Activated CD8-positive, alpha-beta memory T cell treated with anti-CD3 and anti-CD28 coated beads, Interleukin-2, amount 50 U/mL, for 48 hours (primary cell): ENCODE measurements around the gene RASL11B.
A peak's percentile ranks its signal among the peaks of the same experiment; 100 is the strongest.

ENCODE experiments used
- DNase-seq: peaks from one replicate; pipeline ENCODE4 v3.0.0-alpha.2; 2020

Gene RASL11B

GRCh38 chr4:52876069-52876468 lies 14.0 kb downstream of the RASL11B start:
- no peak for DNase-seq

GRCh38 chr4:52877036-52877435 lies 14.9 kb downstream of the RASL11B start:
- DNase-seq, result no peak

DNA sequence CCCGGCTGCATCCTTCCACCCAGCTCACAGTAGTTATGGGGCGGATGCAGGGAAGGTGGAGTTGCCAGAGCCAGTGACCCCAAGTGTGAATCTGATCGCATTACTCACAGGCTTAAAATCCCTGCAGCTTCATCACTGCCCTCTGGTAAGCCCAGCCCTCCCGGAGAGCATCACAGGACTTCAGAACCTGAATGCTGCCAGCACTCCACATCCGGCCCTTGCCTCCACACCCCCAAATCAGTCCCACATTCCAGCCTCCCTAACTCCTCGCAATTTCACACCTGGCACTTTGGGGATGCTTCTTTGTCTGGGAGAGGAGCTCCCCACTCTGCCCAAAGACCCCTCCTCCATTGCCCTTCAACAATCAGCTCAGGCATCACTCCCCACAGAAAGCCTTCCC lies 15.6 kb downstream of the RASL11B start:
- DNase-seq, result no peak

DNA sequence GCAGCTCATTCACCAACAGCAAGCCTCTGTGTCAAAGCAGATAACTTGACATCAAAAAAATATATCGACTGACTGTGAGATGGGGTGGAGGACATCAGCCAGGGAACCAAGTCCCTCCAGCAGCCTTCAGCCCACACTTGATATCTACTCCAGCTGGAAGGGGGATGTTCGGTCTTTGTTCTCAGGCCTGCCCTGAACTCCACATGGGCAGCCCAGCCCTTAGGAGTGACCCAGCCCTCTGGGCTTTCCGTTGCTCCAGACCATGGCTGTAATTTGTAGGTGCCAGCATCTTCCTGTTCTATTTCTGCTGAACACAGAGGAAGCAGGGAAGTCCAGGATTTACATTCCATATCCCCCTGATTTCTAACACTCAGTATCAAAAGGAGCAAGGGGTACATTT lies 17.4 kb downstream of the RASL11B start:
- peak; percentile 6 for DNase-seq

- DNase-seq, result no peak
Observed at GRCh38 chr4:52880994-52881393, 18.9 kb downstream of the RASL11B start.

GRCh38 chr4:52883183-52883621 lies 21.1 kb downstream of the RASL11B start:
- DNase-seq, result no peak

GRCh38 chr4:52883707-52884669 lies 21.9 kb downstream of the RASL11B start:
- DNase-seq, result no peak

GRCh38 chr4:52884994-52885393 lies 22.9 kb downstream of the RASL11B start:
- no peak for DNase-seq

DNA sequence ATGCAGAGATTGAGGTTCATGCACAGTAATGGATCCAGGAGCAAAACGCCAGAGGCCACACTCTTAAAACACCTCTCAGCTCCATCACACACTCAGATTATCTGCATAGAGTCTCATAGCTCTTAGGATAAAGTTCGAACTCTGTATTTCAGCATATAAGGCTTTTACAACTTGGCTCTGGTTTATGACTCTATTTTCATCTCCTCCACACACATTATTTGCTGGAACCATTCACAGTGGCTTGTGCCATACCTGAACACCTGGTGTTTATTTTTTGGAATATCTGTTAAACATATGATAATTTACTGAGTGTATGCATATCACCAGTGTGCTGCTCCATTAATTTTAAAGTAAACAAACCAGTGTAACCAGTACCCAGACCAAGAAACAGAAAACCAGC lies 27.2 kb downstream of the RASL11B start:
- DNase-seq, result no peak

DNA sequence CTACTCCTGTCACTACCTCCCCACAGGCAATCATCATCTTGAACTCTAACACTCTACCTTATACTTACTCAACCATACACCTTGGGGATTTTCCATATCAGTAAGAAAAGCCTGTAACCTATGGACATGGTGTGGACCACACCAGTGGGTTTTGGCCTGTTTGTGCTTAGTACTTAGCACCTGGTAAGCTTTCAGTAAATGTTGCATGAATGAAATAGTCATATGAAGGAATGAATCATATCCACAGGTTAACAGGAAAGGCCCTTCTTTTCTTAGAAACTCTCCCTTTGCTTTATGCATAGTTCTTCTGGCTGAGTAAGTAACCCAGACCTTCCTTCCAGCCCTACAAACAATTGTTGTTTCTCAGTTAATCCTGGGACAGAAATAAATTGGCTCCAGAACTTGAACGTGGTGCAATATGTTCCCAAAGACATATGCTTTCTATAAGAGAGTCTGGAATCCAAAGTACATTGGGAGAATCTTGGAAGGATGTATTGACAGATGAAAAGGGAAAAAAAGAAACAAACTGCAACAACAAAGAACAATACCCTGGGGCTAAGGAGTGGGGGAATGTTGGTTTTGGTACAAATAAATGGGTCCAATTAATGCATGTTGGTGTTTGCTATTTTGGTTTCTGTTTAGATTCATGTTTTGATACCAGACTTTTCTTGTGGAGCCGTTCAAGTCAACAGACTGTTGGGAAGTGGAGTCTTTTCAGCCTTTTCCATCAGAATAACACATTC lies 27.8 kb downstream of the RASL11B start:
- DNase-seq, result no peak

- no peak for DNase-seq
Observed at GRCh38 chr4:52890521-52890791, 28.3 kb downstream of the RASL11B start.

DNA sequence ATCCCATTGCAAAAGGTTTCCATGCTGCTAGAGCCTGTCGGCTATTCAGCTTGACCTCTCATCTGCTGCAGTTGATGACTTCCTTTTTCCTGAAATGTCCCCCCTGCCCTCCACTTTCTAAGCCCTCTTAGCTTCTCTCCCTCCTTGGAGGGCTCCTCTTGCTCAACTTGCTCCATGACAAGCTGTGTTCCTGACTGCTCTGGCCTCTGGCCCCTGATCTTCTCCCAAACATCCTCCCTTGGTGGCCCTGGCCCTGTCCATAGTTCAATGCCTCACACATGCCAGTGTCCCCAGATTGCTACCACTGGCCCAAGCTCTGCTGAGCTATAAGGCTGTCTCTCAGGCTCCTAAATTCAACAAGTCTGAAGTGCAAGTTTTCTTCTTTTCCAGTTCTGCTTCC lies 29.6 kb downstream of the RASL11B start:
- no peak for DNase-seq

GRCh38 chr4:52892880-52893279 lies 30.8 kb downstream of the RASL11B start:
- no peak for DNase-seq

DNA sequence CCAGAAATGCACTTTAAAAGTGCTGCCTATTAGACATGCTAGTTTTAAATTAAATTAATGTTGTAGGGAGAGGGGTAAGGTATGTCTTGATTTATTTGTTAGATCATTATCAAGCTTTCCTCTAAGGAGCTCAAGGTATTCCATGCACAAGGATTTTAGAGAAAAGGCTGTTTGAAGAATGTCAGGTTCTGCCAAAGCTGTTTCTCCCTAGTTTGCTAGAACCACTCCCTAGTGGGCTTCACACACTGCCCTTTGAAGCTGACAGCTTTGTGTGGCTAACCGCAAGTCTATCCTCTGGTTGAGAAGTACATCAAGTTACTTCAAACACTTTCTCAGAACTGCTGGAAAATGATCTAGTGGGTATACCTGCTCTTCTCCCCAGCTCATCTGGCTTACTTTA lies 32.3 kb downstream of the RASL11B start:
- no peak for DNase-seq

DNA sequence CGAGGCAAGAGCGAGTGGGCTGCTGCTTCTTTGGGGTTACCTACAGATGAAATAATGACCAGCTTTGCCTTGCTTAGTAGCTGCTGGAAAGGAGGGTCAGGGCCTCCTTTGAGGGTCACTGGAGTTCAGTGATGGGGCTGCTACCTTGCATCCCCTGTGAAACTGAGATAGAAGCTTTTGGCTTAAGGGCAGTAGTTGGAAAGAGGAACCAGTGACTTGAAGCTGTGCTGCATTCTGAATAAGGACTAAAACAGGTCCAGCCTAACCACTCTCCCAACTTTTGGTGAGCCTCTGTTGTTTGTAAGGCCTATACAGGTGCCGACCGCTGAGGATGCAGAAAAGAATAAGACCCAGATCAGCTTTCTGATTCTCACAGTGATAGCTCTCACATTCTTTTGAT lies 41.2 kb downstream of the RASL11B start:
- no peak for DNase-seq

- no peak for DNase-seq
Observed at GRCh38 chr4:52904421-52904820, 42.3 kb downstream of the RASL11B start.

DNA sequence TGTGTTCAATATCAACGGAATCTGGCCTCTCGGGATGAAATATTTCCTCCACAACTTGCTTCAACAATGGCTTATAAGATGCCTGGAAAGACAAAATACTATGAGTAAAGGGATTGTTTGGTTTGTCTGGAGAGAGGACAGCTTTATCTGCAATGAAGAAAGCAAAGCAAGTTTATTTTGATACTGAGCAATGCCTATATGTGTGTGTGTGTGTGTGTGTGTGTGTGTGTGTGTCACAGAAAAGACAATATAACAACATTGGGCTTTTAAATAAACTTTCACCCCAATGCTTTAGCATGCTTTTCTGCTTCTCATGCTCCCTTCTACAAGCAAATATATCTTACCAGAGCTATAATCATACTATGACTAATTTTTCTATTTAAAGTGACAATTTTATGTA lies 45.4 kb downstream of the RASL11B start:
- no peak for DNase-seq

DNA sequence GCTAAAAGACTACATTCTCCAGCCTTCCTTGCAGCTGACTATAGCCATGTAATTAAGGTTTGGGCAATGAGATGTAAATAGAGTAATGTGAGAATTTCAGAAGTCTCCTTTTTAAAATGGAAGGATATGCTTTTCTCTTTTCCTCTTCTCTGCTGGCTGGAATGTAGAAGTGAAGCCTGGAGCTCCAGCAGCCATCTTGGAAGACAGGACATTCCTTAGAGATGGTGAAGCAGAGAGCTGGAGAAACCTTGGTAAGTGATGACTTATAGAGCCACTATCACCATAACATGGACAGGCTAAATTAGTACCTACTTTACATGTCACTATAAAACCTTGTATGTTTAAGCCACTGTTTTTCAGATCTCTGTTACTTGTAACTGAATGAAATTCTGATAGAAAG lies 48.0 kb downstream of the RASL11B start:
- DNase-seq, result no peak

- DNase-seq, result peak; percentile 86
Observed at GRCh38 chr4:52911684-52912294, 49.7 kb downstream of the RASL11B start.

- DNase-seq, result no peak
Observed at GRCh38 chr4:52912608-52913007, 50.5 kb downstream of the RASL11B start.

DNA sequence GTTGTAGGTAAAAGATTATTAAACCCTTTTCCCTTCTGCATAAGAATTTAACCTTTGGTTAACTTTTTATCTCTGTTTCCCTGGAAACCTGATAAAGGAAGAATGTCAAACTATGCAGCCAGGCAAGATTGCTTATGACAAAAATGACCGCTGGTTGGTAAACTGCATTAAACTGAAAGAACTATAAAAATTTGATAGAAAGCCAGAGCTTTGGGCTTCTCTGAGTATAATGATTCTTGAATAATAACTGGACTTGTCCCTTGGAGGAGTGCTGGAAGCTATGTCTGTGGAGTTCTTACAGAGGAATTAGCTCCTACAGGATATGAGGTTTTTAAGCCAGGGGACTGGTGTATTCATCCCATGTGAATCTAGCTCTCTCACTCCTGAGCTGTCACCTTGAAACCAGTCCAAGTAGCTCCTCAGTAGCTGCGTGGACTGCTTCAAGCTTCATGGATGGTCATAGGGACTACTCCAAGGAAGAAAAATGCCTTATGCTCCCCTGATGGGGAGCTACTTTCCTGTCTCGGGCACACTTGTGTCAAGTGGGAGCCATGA lies 52.0 kb downstream of the RASL11B start:
- DNase-seq, result no peak

DNA sequence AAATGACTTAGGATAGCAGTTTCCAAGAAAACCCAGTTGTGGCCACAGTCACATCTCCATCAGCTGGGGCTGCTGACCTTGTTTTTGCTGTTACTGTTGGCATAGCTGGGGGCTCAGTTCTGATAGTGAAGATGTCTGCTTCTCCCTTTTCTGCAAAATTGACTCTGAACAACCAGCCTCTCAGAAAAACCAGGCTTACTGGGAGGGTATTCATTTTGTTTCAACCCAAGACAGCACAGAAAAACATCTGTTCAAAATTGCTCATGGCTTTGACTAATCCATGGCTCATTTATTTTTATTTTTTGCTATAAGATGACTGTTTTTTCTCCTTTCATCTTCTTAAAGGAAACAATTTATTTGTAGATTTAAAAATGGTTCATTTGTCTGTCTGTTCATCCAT lies 53.1 kb downstream of the RASL11B start:
- DNase-seq, result no peak

DNA sequence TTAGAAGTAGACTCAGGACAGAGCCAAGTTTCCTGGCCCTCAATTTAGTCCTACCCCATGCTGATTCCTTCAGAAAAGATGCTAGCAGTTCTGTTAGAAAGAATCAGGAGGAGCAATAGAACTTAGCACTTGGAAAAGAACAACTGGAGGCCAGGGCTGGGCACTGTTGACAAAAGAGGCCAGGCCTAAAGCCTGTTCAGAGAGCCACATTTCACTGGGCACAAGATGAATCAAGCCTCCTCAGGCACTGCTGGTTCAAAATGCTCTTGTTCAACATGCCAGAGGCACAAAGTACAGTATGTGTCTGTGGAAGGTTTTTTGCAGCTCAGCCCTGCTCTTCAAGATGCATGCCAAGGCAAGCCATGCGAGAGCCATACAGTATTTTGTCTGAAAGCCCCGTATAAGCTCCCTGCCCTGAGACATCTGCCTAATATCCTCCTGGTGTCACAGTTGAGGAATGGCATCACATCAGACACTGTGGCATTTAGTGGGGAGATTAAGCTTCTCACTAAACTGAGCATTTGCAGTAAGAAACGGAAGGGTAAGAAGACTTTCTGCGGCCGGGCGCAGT lies 53.7 kb downstream of the RASL11B start:
- no peak for DNase-seq
